Activated naive CD4-positive, alpha-beta T cell treated with anti-CD3 and anti-CD28 coated beads, Interleukin-2, amount 50 U/mL, for 72 hours (primary cell): Measurements from ENCODE around the gene ZCCHC10. TPM values are rescaled to one million over a fixed set of nuclear protein-coding genes. Genes with fewer than 3 reads are reported as not detected.
A peak's percentile ranks its signal among the peaks of the same experiment; 100 is the strongest.
"Not testable (repeated sequence)": the region's sequence is repeated elsewhere in the genome, so short reads cannot be mapped to it uniquely, and the experiment has no call there.

ENCODE experiments used
- ATAC-seq, 2 donors: fragments of 150-1000 bp; cut with Tn5 transposase; 2 replicates each; pipeline ENCODE4 v1.10.0; 2021; ENCODE audit warnings: mild to moderate bottlenecking in 2 of 2, moderate library complexity in 2 of 2
- DNase-seq, 2 donors: peaks; one replicate each; pipeline ENCODE4 v3.0.0; 2021 to 2022; ENCODE audit warnings: low spot score in 2 of 2
- H3K27ac Mint-ChIP-seq, 2 donors: one replicate each; pipeline ENCODE4 v1.8.0; 2022; ENCODE audit warnings: mild to moderate bottlenecking in 2 of 2, mixed read lengths in 2 of 2
- H3K36me3 Mint-ChIP-seq, 2 donors: one replicate each; pipeline ENCODE4 v1.8.0; 2022; ENCODE audit warnings: mixed read lengths in 2 of 2
- H3K9me3 Mint-ChIP-seq, 2 donors: one replicate each; pipeline ENCODE4 v1.8.0; 2022; ENCODE audit warnings: mixed read lengths in 2 of 2
- total RNA-seq, 2 donors: library from RNA; stranded (reverse); gene quantifications; one replicate each; pipeline ENCODE4 v1.2.3, GENCODE V29; 2022

ZCCHC10 gene
- total RNA-seq, 2 donors from 2014 or later: 24.9 to 34.8 TPM

DNA sequence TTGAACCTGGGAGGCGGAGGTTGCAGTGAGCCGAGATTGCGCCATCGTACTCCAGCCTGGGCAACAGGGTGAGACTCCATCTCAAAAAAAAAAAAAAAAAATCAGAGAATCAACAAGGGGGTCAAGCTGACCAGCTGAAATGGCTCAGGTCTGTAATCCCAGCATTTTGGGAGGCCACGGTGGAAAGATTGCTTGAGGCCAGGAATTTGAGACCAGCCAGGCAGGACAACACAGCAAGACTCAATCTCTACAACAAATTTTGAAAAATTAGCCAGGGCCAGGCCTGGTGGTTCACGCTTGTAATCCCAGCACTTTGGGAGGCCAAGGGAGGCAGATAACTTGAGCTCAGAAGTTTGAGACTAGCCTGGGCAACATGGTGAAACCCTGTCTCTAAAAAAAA, 17.9 kb downstream of the ZCCHC10 start:
- H3K9me3 Mint-ChIP-seq, DNase-seq, H3K36me3 Mint-ChIP-seq, ATAC-seq: not testable (repeated sequence)
- H3K27ac Mint-ChIP-seq: peak overlapping the region in 1 of 2 donors; percentile 50

DNA sequence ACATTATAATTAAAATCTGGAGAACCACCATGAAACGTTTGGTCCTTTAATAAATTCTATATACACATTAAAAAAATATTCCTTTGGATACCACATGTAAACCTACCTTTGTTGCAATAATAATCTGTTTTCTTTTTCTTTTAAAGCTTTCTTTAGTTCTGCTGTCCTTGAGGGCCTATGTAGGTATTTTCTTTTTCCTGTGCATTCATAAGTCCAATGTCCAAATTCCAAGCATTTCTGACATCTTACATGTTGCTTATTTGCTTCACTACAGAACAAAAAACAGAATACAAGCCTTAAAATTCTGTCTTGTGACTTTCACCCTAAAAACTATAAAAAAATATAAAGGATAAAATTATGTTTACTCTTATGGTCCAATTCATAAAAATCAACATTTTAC, 19.7 kb downstream of the ZCCHC10 start:
- Mint-ChIP-seq H3K36me3 (peaks cover 0 to 3% of the 10 kb centered on the region in 2 donors), H3K9me3 (no peaks in the 10 kb centered on the region), H3K27ac (no peak overlapping the region)
- ATAC-seq (no peak), DNase-seq (no peak)

DNA sequence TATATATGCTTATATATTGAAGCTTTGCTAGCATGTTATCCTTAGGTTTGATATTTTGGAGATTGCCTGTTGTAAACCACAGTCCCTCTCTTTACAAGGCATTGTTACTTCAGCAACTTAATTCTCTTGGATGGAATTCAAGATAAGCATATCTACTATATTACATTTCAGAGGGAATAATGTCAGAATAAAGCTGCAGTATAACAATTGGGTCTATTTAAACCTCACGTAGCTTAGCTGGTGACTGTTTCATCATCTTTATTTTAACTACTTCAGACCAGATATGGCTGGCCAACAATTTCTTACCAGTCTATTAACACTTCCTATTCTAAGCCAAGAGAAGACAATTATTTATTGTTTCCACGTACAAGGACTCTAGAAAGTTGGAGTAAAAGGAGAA, 27.1 kb downstream of the ZCCHC10 start:
- no peaks in the 10 kb centered on the region for H3K9me3 Mint-ChIP-seq
- H3K36me3 Mint-ChIP-seq: no peaks in the 10 kb centered on the region
- H3K27ac Mint-ChIP-seq: no peak overlapping the region
- no peak for ATAC-seq
- DNase-seq: no peak

DNA sequence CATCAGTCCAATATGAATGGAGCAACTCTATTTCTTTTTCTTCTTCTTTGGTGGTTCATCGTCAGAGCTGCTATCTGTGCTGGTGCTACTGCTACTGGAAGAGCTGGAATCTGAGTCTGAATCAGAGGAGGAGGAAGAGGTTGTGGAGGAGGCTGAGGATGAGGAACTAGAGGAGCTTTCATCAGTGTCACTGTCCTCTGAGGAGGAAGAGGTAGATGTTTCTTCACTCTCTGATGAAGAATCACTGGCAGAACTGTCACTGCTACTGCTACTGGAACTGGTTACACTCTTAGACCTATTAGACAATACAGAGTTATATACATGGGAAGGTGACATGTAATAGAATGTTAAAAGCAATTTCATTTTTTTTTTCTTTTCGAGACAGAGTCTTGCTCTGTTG, 27.8 kb downstream of the ZCCHC10 start:
- ATAC-seq (no peak), DNase-seq (no peak)
- Mint-ChIP-seq H3K27ac (no peak overlapping the region), H3K36me3 (no peaks in the 10 kb centered on the region), H3K9me3 (no peaks in the 10 kb centered on the region)

DNA sequence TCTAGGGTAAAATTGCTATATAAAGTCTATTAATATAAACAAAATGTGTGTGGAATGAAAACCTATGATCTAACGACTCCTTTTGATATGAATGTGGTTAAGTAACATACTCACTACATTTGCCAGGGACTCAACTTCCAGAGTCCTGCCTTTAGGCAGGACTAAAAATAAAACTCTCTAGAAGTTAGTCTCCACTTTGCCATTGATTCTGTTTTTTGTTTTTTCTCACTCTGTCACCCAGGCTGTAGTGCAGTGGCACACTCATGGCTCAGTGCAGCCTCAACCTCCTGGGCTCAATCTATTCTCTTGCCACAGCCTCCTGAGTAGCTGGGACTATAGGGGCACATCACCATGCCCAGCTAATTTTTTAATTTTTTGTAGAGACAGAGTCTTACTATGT, 30.0 kb downstream of the ZCCHC10 start:
- DNase-seq: no peak
- Mint-ChIP-seq H3K9me3 (no peaks in the 10 kb centered on the region), H3K36me3 (no peaks in the 10 kb centered on the region), H3K27ac (peak overlapping the region in 1 of 2 donors; percentile 41)
- no peak for ATAC-seq

DNA sequence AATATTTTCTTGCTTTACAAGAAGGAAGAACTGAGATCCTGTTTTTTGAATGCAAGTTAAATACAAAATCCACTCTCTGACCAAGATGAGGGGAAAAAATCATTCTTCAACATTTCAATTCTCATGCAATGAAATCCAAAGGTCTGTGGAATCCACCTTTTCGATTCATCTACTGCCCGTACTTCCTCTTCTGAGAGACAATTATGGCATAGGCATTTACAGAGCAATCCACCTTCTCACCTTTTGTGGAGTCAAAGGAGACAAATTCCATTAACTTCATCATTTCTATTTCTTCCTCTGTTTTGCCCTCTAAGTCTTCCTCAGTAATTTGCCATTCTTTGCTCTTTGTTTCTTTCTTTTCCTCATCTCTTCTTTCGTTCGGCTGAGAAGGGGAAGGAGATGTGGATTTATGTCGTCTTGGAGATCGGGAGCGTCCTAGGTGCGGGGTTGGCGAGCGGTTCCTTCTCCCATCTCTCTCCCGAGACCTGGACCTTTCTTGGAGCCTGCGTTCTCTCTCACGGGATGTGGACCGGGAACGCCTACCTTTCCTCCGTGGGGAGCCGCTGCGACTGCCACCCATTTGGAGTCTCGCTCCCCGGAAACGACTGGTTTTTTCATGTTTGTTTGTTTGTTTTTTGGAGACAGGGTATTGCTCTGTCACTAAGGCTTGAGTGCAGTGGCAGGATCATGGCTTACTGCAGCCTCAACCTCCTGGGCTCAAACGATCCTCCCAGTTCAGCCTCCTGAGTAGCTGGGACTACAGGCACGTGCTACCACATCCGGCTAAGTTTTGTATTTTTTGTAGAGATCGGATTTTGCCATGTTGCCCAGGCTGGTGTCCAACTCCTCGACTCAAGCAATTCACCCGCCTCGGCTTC, 38.6 kb downstream of the ZCCHC10 start:
- no peak for DNase-seq
- H3K36me3 Mint-ChIP-seq: no peaks in the 10 kb centered on the region
- no peak for ATAC-seq
- no peak overlapping the region for H3K27ac Mint-ChIP-seq
- no peaks in the 10 kb centered on the region for H3K9me3 Mint-ChIP-seq

DNA sequence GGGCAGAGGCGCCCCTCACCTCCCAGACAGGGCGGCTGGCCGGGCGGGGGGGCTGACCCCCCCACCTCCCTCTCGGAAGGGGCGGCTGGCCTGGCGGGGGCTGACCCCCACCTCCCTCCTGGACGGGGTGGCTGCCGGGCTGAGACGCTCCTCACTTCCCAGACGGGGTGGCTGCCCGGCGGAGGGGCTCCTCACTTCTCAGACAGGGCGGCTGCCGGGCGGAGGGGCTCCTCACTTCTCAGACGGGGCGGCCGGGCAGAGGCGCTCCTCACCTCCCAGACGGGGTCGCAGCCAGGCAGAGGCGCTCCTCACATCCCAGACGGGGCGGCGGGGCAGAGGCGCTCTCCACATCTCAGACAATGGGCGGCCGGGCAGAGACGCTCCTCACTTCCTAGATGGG, 43.4 kb downstream of the ZCCHC10 start:
- not testable (repeated sequence) for H3K27ac Mint-ChIP-seq, ATAC-seq

DNA sequence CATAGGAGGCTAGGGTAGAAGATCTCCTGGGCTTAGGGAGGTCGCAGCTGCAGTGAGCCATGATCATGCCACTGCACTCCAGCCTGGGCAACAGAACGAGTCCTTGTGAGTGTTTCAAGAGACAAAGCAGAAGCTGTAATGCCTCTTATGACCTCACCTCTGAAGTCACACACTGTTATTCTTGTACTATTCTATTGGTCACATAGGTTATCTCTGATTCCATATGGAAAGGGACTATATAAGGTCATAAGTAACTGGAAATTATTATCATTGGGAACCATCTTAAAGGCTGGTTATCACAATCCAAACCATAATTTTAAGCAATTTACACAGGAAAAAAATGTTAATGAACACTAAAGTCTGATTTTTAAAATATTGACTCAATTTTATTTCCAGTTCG, 45.1 kb downstream of the ZCCHC10 start:
- H3K36me3 Mint-ChIP-seq: peaks cover 6 to 7% of the 10 kb centered on the region in 2 donors
- H3K9me3 Mint-ChIP-seq: peaks cover 4% of the 10 kb centered on the region in 2 donors
- no peak overlapping the region for H3K27ac Mint-ChIP-seq
- DNase-seq (no peak), ATAC-seq (no peak)

More for the DNA sequence above, 43.4 kb downstream of the ZCCHC10 start:
- not testable (repeated sequence) for H3K36me3 Mint-ChIP-seq, H3K9me3 Mint-ChIP-seq, DNase-seq

DNA sequence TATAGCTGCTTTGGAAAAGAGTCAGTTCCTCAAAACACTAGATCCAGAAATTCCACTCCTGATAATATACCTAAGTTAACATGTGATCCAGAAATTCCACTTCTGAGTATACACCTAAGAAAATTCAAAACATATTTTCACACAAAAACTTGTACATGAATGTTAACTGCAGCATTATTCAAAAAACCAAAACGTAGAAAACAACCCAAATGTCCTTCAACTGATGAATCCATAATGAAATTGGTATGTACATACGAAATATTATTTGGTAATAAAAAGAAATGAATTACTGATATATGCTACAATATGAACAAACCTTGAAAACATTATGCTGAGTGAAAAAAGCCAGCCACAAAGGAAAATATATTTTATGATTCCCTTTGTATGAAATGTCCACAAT, 46.4 kb downstream of the ZCCHC10 start:
- no peak for ATAC-seq
- Mint-ChIP-seq H3K36me3 (peaks cover 6 to 7% of the 10 kb centered on the region in 2 donors), H3K27ac (no peak overlapping the region), H3K9me3 (peaks cover 4% of the 10 kb centered on the region in 2 donors)
- no peak for DNase-seq

DNA sequence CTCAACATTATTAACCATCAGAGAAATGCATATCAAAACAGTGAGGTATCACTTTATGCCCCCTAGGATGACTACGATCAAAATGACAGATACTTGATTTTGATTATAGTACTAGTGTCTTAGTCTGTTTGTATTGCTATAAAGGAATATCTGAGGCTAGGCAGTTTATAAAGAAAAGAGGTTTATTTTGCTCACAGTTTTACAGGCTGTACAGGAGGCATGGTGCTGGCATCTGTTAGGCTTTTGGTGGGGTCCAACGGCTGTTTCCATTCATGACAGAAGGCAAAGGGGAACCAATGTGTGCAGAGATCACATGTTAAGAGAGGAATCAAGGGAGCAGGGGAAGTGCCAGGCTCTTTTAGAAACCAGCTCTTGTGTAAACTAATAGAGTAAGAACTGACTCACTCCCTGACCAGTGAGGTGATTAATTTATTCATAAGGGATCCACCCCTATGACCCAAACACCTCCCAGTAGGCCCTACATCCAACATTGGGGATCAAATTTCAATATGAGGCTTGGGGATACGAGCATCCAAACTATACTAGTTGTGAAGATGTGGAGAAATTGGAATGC, 46.9 kb downstream of the ZCCHC10 start:
- Mint-ChIP-seq H3K9me3 (peaks cover 4% of the 10 kb centered on the region in 2 donors), H3K36me3 (peaks cover 6 to 7% of the 10 kb centered on the region in 2 donors), H3K27ac (no peak overlapping the region)
- DNase-seq (no peak), ATAC-seq (no peak)

DNA sequence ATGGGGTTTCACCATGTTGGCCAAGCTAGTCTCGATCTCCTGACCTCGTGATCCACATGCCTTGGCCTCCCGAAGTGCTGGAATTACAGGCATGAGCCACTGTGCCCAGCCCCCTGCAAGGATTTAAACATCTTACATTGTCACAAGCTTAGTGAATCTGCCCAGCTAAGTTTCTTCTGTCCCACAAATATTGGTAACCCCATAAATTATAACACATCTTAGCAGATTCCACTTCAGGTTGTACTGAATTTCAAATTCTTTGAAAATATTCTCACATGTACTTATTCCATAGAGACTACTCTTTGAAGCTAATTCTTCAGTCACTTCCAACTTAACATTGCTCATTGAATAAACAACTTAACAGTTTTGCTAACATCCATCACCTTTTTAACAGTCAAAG, 49.5 kb downstream of the ZCCHC10 start:
- no peak for ATAC-seq
- DNase-seq: no peak
- H3K36me3 Mint-ChIP-seq: peaks cover 6 to 7% of the 10 kb centered on the region in 2 donors
- peaks cover 4% of the 10 kb centered on the region in 2 donors for H3K9me3 Mint-ChIP-seq
- H3K27ac Mint-ChIP-seq: no peak overlapping the region

DNA sequence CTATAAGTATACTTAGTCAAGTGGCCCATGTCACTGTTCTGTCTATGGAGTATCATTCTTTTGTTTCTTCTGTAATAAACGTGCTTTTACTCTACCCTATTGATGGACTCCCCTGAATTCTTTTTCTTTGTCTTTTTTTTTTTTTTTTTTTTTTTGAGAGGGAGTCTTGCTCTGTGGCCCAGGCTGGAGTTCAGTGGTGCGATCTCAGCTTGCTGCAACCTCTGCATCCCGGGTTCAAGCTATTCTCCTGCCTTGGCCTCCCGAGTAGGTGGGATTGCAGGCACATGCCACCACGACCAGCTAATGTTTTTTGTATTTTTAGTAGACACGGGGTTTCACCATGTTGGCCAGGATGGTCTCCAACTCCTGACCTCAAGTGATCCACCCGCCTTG, 53.9 kb downstream of the ZCCHC10 start:
- not testable (repeated sequence) for H3K27ac Mint-ChIP-seq, H3K36me3 Mint-ChIP-seq, ATAC-seq, H3K9me3 Mint-ChIP-seq, DNase-seq

DNA sequence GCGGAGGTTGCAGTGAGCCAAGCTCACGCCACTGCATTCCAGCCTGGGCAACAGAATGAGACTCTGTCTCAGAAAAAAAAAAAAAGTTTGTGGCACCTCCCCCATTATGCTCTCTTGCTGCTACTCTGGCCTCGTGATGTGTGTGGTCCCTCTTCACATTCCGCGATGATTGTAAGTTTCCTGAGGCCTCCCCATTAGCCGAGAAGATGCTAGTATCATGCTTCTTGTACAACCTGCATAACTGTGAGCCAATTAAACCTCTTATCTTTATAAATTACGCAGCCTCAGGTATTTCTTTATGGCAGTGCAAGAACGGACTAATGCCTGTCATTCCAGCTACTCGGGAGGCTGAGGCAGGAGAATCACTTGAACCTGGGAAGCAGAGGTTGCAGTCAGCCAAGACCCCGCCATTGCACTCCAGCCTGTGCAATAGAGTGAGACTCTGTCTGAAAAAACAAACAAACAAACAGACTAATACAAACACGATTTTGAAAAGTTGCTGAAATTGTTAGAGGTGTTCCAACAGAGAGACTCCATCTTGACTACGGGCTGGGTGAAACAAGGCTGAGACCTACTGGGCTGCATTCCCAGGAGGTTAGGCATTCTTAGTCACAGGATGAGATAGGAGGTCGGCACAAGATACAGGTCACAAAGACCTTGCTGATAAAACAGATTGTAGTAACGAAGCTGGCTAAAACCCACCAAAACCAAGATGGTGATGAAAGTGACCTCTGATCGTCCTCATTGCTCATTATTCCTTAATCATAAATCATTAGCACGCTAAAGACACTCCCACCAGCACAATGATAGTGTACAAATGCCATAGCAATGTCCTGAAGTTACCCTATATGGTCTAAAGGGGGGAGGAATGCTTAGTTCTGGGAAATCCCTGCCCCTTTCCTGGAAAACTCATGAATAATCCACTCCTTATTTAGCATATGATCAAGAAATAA, 54.6 kb downstream of the ZCCHC10 start:
- Mint-ChIP-seq H3K9me3 (peaks cover under 1% of the 10 kb centered on the region in 2 donors), H3K36me3 (peaks cover 2% of the 10 kb centered on the region in 2 donors), H3K27ac (no peak overlapping the region)
- no peak for DNase-seq
- ATAC-seq: no peak

DNA sequence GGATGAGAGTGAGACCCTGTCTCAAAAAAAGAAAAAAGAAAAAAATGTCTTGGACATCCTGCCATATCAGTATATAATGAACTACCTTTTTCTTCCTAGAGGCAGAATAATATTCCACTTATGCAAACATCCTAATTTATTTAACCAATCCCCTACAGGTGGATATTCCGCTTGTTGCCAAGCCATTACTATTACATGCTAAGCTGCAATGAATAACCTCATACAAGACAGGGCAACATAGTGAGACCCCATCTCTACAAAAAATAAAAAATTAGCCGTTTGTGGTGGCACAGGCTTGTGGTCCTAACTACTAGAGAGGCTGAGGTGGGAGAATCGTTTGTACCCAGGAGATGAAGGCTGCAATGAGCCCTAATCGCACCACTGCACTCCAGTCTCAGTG, 61.2 kb downstream of the ZCCHC10 start:
- H3K9me3 Mint-ChIP-seq: no peaks in the 10 kb centered on the region
- DNase-seq (no peak), ATAC-seq (no peak)
- peaks cover 10 to 12% of the 10 kb centered on the region in 2 donors for H3K36me3 Mint-ChIP-seq
- H3K27ac Mint-ChIP-seq: no peak overlapping the region

DNA sequence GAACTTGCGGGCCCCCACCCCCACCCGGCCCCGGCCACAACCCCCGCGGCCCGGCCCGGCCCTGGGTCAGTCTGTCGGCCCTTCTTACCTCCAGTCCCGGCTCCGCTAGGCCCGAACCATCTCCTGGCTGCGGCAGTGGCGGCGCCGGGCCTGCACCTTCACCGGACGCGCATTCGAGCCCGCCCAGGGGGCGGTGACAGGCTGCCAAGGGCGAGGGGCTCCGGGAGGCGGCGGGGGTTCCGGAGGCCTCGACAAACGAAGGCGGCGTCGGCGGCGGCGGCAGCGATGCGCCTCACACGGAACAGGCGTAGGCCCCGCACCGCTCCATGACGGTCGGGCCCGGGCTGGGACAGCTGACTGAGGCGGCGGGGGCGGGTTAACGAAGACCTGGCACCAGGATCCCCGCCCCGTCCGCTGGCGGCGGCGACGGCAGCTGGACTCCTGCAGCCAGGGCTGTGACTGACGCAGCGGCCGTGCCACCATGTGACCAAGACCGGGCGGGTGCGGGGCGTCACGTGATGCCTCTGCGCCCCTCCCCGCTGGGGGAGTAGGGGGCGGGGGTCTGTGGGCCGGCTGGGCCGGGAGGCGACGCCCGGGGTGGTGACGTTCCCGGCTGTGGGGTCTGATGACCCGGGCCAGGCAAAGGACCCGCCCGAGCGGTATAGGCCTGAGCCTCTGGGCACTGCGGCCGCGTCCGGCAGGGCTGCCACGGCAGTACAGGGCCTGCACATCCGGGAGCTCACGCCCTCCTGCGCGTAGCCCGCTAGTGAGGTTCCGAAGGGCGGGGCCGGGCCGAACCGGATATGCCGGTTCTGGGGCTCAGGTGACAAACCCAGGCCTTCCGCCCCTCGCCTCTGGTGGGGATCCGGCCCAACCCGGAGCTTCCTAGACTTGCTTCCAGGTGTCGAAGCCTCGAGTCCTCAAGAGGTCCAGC, 62.9 kb downstream of the ZCCHC10 start, which contains the start of gene AFF4:
AFF4 (minus strand) TSS at position 464 of the 934 bp plus-strand sequence. CDS start 26,445 bp downstream, outside the sequence.
- DNase-seq (peak; percentile 87 to 96), ATAC-seq (peak; percentile 92 to 94)
- no peaks in the 10 kb centered on the region for H3K9me3 Mint-ChIP-seq
- H3K36me3 Mint-ChIP-seq: peaks cover 10 to 12% of the 10 kb centered on the region in 2 donors
- peak within 1 kb of the TSS; percentile 98 to 100 for H3K27ac Mint-ChIP-seq
